Activated T-helper 1 cell treated with Interleukin-2 at 50 U/mL for 16 hours (primary cell): Measurements from ENCODE around the gene AAGAB.
"Not testable (repeated sequence)": the region's sequence is repeated elsewhere in the genome, so short reads cannot be mapped to it uniquely, and the experiment has no call there.

ENCODE experiments used
- DNase-seq: peaks from one replicate; pipeline ENCODE4 v3.0.0-alpha.2; 2020; ENCODE audit warnings: low read depth

Gene AAGAB

DNA sequence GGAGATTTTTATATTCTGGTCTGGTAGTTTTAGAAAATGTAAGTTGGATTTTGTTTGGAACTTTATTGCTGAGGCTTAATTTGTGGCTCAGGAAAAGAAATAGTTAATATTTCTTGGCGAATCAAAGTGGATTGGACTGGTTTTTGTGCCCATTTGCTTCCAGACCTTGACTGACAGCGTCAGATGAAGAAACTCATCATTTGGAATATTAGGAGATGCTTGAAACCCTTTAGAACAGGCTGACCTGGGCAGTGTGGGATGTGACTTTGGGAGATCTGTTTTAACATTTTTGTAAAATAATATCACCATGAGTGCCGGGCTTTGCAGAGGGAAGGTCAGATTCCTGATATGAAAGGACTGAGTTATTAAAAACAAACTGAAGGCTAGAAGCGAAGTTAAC is 83.0 kb downstream of the AAGAB start:
- DNase-seq, result no peak

GRCh38 chr15:67170143-67170925 is 84.1 kb downstream of the AAGAB start:
- no peak for DNase-seq

DNA sequence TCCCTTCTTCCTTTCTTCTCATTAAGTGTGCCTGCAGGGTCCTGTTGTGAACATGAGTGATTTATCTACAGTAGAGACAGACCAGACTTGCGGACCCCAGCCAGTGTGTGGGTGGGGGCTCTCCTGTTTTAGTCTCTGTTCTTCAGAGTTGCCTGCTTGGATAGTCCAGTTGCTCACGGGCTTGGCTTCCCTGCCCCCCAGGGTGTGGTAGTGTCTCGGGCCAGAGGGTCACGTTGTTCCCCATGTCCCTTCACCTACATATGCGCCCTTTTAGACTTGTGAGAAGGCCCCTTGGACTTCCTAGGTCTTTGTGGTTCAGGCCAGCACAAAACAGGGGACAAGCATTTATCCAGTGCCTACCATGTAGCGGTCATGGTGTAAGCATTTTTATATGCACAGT is 85.8 kb downstream of the AAGAB start:
- no peak for DNase-seq

- DNase-seq, result no peak
Measured at GRCh38 chr15:67167091-67167490, 87.4 kb downstream of the AAGAB start.

- DNase-seq, result no peak
Measured at GRCh38 chr15:67166280-67167009, 88.0 kb downstream of the AAGAB start.

DNA sequence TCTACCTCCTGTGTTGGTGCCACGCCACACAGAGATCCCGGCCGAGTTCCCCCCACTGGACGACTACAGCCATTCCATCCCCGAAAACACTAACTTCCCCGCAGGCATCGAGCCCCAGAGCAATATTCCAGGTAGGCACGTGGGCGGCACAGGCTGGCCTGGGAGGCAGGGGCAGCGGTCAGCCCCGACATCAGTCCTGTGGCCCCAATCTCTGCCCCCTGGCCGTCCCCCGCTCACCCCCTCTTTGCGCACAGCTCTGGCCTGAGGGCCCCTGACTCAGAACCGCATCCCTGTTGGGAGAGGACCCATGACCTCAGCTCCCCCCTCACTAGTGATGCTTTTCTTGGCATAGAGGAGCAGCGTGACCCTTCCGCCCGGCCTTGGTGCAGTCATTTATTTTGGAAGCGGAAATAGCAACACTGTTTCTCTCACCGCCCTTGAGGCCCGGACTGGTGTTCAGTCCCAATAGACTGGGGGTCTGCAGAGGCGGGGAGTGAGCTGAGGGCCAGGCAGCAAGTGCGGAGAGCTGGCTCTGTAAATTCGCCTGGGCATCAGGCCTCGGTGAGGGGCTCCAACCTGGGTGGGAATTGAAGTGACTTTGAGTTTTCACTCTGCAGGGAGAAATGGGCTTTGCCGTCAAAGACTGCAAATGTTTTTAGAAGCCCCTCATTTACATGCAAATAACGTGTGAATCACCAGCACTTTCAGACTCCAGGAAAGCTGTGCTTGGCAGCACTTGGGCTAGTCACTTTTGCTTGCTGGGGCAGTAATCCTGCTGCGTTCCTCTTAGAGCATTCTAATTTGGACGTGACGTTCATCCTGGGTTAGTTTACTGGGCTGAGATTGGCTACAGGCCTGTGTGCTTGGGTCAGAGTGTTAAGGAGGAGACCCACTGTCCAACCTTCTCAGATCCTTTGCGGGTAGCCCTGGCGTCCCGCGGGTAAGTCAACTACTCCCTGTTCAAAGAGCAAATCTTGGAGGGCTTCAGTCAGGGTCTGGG is 88.9 kb downstream of the AAGAB start:
- no peak for DNase-seq

GRCh38 chr15:67164811-67165253 is 89.6 kb downstream of the AAGAB start:
- DNase-seq, result no peak

GRCh38 chr15:67164401-67164791 is 90.1 kb downstream of the AAGAB start:
- no peak for DNase-seq

DNA sequence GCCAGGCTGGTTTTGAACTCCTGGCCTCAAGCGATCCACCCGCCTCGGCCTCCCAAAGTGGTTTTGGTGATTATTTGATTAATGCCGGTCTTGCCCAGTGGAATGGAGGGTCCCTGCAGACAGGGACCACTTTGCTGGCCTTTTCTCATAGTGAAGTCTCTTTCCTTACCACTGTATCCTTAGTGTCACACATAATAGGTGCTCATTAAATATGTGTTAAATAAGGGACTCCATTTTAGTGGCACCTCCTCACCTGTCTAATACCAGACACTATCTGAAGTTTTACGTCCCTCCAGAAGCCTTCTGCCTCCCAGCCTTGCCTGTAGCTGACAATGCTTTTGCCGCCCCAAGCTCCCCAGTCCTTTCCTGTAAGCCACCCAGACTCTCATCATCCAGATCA is 91.3 kb downstream of the AAGAB start:
- DNase-seq, result no peak

- no peak for DNase-seq
Measured at GRCh38 chr15:67161881-67162280, 92.6 kb downstream of the AAGAB start.

GRCh38 chr15:67161412-67161811 is 93.0 kb downstream of the AAGAB start:
- no peak for DNase-seq

GRCh38 chr15:67158367-67158766 is 96.1 kb downstream of the AAGAB start:
- DNase-seq, result no peak

DNA sequence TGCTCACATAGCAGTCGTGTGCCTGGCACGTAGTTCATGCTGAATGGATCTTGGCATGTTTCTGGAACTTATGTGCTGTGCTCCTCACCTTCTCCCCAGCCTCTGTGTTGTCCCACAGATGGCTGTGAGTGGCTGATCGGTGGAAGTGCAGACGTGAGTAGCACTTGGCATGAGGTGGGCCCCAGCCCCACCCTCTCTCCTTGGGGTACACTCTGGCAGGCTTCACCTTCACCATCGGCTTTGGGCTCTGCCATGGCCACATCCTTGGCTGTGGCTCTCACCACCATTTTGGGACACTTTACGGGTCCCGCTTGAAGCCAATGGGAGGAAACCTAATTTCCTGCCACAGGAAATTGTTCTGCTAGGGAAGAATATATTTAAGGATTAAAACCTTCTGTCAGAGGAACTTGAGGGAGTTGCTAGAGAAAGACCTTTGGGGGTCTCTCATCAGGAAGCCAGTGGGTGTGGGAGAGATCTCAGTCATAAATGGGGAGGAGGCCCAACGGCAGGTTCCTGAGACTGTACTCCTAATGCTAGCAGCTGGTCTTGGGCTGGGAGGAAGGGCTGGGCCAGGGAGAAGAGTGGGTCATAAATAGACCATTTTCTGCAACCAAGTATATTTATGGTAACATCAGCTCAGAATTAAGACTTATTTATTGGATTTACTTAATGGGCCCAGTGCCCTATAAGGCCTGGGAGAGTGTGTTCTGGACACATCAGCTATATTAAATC is 96.8 kb downstream of the AAGAB start:
- DNase-seq, result no peak

GRCh38 chr15:67156834-67157233 is 97.6 kb downstream of the AAGAB start:
- DNase-seq, result no peak

- no peak for DNase-seq
Measured at GRCh38 chr15:67156426-67156825, 98.0 kb downstream of the AAGAB start.

DNA sequence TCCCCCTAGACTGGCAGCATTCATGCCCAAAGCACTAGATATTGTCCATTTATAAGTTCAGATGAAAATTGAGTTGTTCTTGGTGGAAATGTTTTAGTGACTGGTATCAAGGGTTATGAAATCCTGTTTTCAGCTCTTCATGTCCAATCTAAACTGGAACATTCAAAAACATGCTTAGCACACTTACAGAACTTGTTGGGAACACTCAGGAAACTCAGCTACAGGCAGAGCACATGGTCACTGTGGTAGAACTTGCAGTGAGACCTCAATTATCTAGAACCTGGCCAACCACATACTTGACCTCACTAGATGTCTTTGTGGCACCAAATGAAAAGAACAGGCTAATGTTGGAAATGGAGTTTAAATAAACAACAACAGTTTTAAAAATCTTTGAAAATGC is 100.2 kb downstream of the AAGAB start:
- no peak for DNase-seq

GRCh38 chr15:67153044-67153443 is 101.4 kb downstream of the AAGAB start:
- DNase-seq, result not testable (repeated sequence)

GRCh38 chr15:67152429-67152828 is 102.0 kb downstream of the AAGAB start:
- no peak for DNase-seq
